ENCODE measurements around the gene CORO2B.

- TF ChIP-seq POLR2A (IDR thresholded peaks at IDR 0.05), result no peak
- TF ChIP-seq, protein P1, sequence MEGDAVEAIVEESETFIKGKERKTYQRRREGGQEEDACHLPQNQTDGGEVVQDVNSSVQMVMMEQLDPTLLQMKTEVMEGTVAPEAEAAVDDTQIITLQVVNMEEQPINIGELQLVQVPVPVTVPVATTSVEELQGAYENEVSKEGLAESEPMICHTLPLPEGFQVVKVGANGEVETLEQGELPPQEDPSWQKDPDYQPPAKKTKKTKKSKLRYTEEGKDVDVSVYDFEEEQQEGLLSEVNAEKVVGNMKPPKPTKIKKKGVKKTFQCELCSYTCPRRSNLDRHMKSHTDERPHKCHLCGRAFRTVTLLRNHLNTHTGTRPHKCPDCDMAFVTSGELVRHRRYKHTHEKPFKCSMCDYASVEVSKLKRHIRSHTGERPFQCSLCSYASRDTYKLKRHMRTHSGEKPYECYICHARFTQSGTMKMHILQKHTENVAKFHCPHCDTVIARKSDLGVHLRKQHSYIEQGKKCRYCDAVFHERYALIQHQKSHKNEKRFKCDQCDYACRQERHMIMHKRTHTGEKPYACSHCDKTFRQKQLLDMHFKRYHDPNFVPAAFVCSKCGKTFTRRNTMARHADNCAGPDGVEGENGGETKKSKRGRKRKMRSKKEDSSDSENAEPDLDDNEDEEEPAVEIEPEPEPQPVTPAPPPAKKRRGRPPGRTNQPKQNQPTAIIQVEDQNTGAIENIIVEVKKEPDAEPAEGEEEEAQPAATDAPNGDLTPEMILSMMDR (IDR thresholded peaks at IDR 0.05), result no peak
Measured at GRCh38 chr15:68554721-68555678, 23.8 kb upstream of the CORO2B start.
